Cortex of kidney (tissue), 1 donor: ENCODE results near the gene OR52A5.

ENCODE experiments used
- DNase-seq: peaks from one replicate; lab custom pipeline; 2025; lab: John Stamatoyannopoulos, UW

Gene OR52A5

GRCh38 chr11:5115339-5115738 lies 22.8 kb downstream of the OR52A5 start:
- DNase-seq, result no peak

- no peak for DNase-seq
These were observed 30.9 kb downstream of the OR52A5 start for GRCh38 chr11:5107285-5107684.

GRCh38 chr11:5103066-5103465 lies 35.1 kb downstream of the OR52A5 start:
- no peak for DNase-seq

- no peak for DNase-seq
These were observed 35.9 kb downstream of the OR52A5 start for GRCh38 chr11:5102246-5102645.

GRCh38 chr11:5096011-5096410 lies 42.1 kb downstream of the OR52A5 start:
- DNase-seq, result no peak

GRCh38 chr11:5092821-5093585 lies 45.2 kb downstream of the OR52A5 start:
- no peak for DNase-seq

- no peak for DNase-seq
These were observed 47.5 kb downstream of the OR52A5 start for GRCh38 chr11:5090668-5091067.

GRCh38 chr11:5088556-5088955 lies 49.6 kb downstream of the OR52A5 start:
- DNase-seq, result no peak

- no peak for DNase-seq
These were observed 54.6 kb downstream of the OR52A5 start for GRCh38 chr11:5083602-5084001.

GRCh38 chr11:5081405-5081804 lies 56.8 kb downstream of the OR52A5 start:
- DNase-seq, result no peak
